Stomach (tissue), 4 donors: ENCODE data around the gene FAM120A.

Experiments
- EP300 ChIP-seq: sonication (generic); formaldehyde crosslinking; IDR thresholded peaks from one replicate; pipeline ENCODE4 v1.6.1; 2017; ENCODE audit warnings: antibody characterized with exemption
- POLR2A ChIP-seq, 4 donors: fragments of 450-650 bp; IDR thresholded peaks; one replicate each; pipeline ENCODE4 v1.6.1; 2016; ENCODE audit warnings: antibody characterized with exemption in 4 of 4, control low read depth in 2 of 4, mild to moderate bottlenecking in 1 of 4, moderate library complexity in 1 of 4
- TF ChIP-seq, protein P1 (sequence below), 7 experiments: fragments of 450-650 bp in 4 of 7; fragments of 200-600 bp in 3 of 7; sonication (generic) in 3 of 7; IDR thresholded peaks; one replicate each; pipeline ENCODE4 v1.5.1; 2016 to 2019; ENCODE audit warnings: antibody characterized with exemption in 7 of 7, control low read depth in 2 of 7, mild to moderate bottlenecking in 1 of 7

DNA sequence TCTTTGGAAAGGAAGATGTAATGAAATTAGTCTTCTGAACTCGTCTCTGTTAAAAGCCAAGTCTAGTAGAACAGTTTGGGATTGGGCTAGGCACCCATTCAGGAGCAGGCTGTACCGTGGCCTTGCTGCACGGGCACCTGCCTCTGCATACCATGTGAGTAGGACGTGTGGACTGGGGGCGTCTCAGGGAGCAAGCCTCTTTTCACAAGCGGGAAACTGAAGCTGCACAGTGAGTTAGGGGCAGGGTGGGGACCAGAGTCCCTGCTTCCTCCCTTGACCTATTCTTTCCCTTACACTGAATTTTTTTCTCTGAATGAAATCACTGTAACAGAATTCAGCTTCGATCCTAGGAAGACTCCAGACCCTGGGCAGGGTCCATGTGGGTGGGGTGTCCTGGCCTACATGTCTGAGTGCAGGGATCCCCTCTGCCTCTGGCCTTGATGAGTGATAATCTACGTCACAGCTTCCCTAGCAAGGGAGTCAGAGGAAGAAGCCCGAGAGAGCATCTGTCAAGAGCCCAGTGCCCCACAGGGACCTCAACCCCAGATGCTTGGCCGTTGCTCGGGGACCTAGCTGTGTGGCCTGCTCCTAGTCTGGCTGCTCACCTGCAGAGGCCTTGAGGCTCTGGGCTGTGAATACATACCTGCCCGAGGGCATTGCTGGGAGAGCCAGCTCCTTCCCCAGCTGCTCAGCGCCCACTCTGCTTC is 140.0 kb downstream of the FAM120A start:
- TF ChIP-seq EP300 (no peak), POLR2A (IDR thresholded peaks at IDR 0.05) (no peak)
- TF ChIP-seq, protein P1, sequence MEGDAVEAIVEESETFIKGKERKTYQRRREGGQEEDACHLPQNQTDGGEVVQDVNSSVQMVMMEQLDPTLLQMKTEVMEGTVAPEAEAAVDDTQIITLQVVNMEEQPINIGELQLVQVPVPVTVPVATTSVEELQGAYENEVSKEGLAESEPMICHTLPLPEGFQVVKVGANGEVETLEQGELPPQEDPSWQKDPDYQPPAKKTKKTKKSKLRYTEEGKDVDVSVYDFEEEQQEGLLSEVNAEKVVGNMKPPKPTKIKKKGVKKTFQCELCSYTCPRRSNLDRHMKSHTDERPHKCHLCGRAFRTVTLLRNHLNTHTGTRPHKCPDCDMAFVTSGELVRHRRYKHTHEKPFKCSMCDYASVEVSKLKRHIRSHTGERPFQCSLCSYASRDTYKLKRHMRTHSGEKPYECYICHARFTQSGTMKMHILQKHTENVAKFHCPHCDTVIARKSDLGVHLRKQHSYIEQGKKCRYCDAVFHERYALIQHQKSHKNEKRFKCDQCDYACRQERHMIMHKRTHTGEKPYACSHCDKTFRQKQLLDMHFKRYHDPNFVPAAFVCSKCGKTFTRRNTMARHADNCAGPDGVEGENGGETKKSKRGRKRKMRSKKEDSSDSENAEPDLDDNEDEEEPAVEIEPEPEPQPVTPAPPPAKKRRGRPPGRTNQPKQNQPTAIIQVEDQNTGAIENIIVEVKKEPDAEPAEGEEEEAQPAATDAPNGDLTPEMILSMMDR (IDR thresholded peaks at IDR 0.05) = no peak
